SHP77 treated with DMSO at 0.1 percent for 48 hours (cell line): ENCODE measurements around the gene ANKRD30BL.
"Not testable (repeated sequence)": the region's sequence is repeated elsewhere in the genome, so short reads cannot be mapped to it uniquely, and the experiment has no call there.

Experiments
- DNase-seq: peaks from one replicate; lab custom pipeline; 2025; lab: John Stamatoyannopoulos, UW

The ANKRD30BL gene

GRCh38 chr2:132161161-132162124 lies at the start of gene ANKRD30BL:
TSS of gene ANKRD30BL (minus strand) at chr2:132161952. CDS start at chr2:132161705, 247 bp downstream.
- not testable (repeated sequence) for DNase-seq

GRCh38 chr2:132202866-132203265 lies 41.1 kb upstream of the ANKRD30BL start:
- not testable (repeated sequence) for DNase-seq

- not testable (repeated sequence) for DNase-seq
Measured at GRCh38 chr2:132192854-132193253, 31.1 kb upstream of the ANKRD30BL start.

GRCh38 chr2:132167100-132167499 lies 5.3 kb upstream of the ANKRD30BL start:
- DNase-seq = not testable (repeated sequence)

- DNase-seq = not testable (repeated sequence)
Measured at GRCh38 chr2:132162125-132162660, 441 bp upstream of the ANKRD30BL start.

- DNase-seq = peak; percentile 7
Measured at GRCh38 chr2:132146774-132147173, 15.0 kb downstream of the ANKRD30BL start.
